GM12872 (cell line): ENCODE results near the gene FRMD6.

ENCODE experiments used
- CTCF ChIP-seq: IDR thresholded peaks from 3 replicates; pipeline ENCODE4 v1.5.1; 2011; ENCODE audit warnings: low read depth, mild to moderate bottlenecking, low read length, moderate library complexity; ENCODE audit not compliant: insufficient read depth

Gene FRMD6

GRCh38 chr14:51619561-51619960, 32.1 kb upstream of the FRMD6 start:
- no peak for TF ChIP-seq CTCF

- TF ChIP-seq CTCF = no peak
Measured at GRCh38 chr14:51620056-51620455, 31.7 kb upstream of the FRMD6 start.

- no peak for TF ChIP-seq CTCF
Measured at GRCh38 chr14:51621654-51622053, 30.1 kb upstream of the FRMD6 start.

- TF ChIP-seq CTCF = no peak
Measured at GRCh38 chr14:51622376-51622775, 29.3 kb upstream of the FRMD6 start.

- TF ChIP-seq CTCF = no peak
Measured at GRCh38 chr14:51624955-51625569, 26.6 kb upstream of the FRMD6 start.

- no peak for TF ChIP-seq CTCF
Measured at GRCh38 chr14:51626185-51626584, 25.5 kb upstream of the FRMD6 start.

GRCh38 chr14:51626788-51627187, 24.9 kb upstream of the FRMD6 start:
- no peak for TF ChIP-seq CTCF
